ENCODE results near the gene ZYX.
"Not testable (repeated sequence)": the region's sequence is repeated elsewhere in the genome, so short reads cannot be mapped to it uniquely, and the experiment has no call there.

Gene ZYX

GRCh38 chr7:143424476-143424875 lies 43.3 kb downstream of the ZYX start:
- H3K9ac ChIP-seq (ENCODE audit: low read length); H3K4me1 ChIP-seq (ENCODE audit: control insufficient read depth, insufficient read depth, low read length); H3K27me3 ChIP-seq (ENCODE audit: control insufficient read depth, insufficient read depth, low read length); H3K36me3 ChIP-seq (ENCODE audit: control insufficient read depth, insufficient read depth, low read length); H3K4me3 ChIP-seq (ENCODE audit: low read depth, low read length); H3K27ac ChIP-seq (ENCODE audit: low read depth, low read length): not testable (repeated sequence)
- H3K9me3 ChIP-seq (ENCODE audit: control insufficient read depth, insufficient read depth, low read depth, low read length), result peaks cover 14% of the 10 kb centered on the region

- H3K27me3 ChIP-seq (ENCODE audit: control insufficient read depth, insufficient read depth, low read length), result no peaks in the 10 kb centered on the region
- no peak overlapping the region for H3K27ac ChIP-seq (ENCODE audit: low read depth, low read length)
- H3K4me3 ChIP-seq (ENCODE audit: low read depth, low read length), result no peak overlapping the region
- peaks cover 5% of the 10 kb centered on the region for H3K9me3 ChIP-seq (ENCODE audit: control insufficient read depth, insufficient read depth, low read depth, low read length)
- H3K36me3 ChIP-seq (ENCODE audit: control insufficient read depth, insufficient read depth, low read length), result no peaks in the 10 kb centered on the region
- H3K4me1 ChIP-seq (ENCODE audit: control insufficient read depth, insufficient read depth, low read length), result no peaks in the 10 kb centered on the region
- no peak overlapping the region for H3K9ac ChIP-seq (ENCODE audit: low read length)
These were observed 45.5 kb downstream of the ZYX start for GRCh38 chr7:143426479-143427142.

GRCh38 chr7:143429770-143430698 lies 48.9 kb downstream of the ZYX start:
- Histone ChIP-seq H3K9me3 (ENCODE audit: control insufficient read depth, insufficient read depth, low read depth, low read length) (no peaks in the 10 kb centered on the region), H3K4me1 (ENCODE audit: control insufficient read depth, insufficient read depth, low read length) (no peaks in the 10 kb centered on the region), H3K27ac (ENCODE audit: low read depth, low read length) (no peak overlapping the region), H3K36me3 (ENCODE audit: control insufficient read depth, insufficient read depth, low read length) (no peaks in the 10 kb centered on the region), H3K27me3 (ENCODE audit: control insufficient read depth, insufficient read depth, low read length) (no peaks in the 10 kb centered on the region), H3K4me3 (ENCODE audit: low read depth, low read length) (no peak overlapping the region), H3K9ac (ENCODE audit: low read length) (no peak overlapping the region)

- H3K27ac ChIP-seq (ENCODE audit: low read depth, low read length), result no peak overlapping the region
- no peaks in the 10 kb centered on the region for H3K36me3 ChIP-seq (ENCODE audit: control insufficient read depth, insufficient read depth, low read length)
- H3K9ac ChIP-seq (ENCODE audit: low read length), result no peak overlapping the region
- no peaks in the 10 kb centered on the region for H3K27me3 ChIP-seq (ENCODE audit: control insufficient read depth, insufficient read depth, low read length)
- no peak overlapping the region for H3K4me3 ChIP-seq (ENCODE audit: low read depth, low read length)
- no peaks in the 10 kb centered on the region for H3K9me3 ChIP-seq (ENCODE audit: control insufficient read depth, insufficient read depth, low read depth, low read length)
- H3K4me1 ChIP-seq (ENCODE audit: control insufficient read depth, insufficient read depth, low read length), result peaks cover 2% of the 10 kb centered on the region
These were observed 50.0 kb downstream of the ZYX start for GRCh38 chr7:143431109-143431508.

GRCh38 chr7:143433759-143434158 lies 52.6 kb downstream of the ZYX start:
- H3K9ac ChIP-seq (ENCODE audit: low read length), result no peak overlapping the region
- no peak overlapping the region for H3K27ac ChIP-seq (ENCODE audit: low read depth, low read length)

GRCh38 chr7:143434660-143435059 lies 53.5 kb downstream of the ZYX start:
- H3K27me3 ChIP-seq (ENCODE audit: control insufficient read depth, insufficient read depth, low read length), result no peaks in the 10 kb centered on the region
- peaks cover 15% of the 10 kb centered on the region for H3K4me1 ChIP-seq (ENCODE audit: control insufficient read depth, insufficient read depth, low read length)
- no peak overlapping the region for H3K27ac ChIP-seq (ENCODE audit: low read depth, low read length)
- H3K9me3 ChIP-seq (ENCODE audit: control insufficient read depth, insufficient read depth, low read depth, low read length), result no peaks in the 10 kb centered on the region
- no peaks in the 10 kb centered on the region for H3K36me3 ChIP-seq (ENCODE audit: control insufficient read depth, insufficient read depth, low read length)
- no peak overlapping the region for H3K9ac ChIP-seq (ENCODE audit: low read length)
- no peak overlapping the region for H3K4me3 ChIP-seq (ENCODE audit: low read depth, low read length)

More at GRCh38 chr7:143433759-143434158, 52.6 kb downstream of the ZYX start:
- peaks cover 15% of the 10 kb centered on the region for H3K4me1 ChIP-seq (ENCODE audit: control insufficient read depth, insufficient read depth, low read length)
- H3K4me3 ChIP-seq (ENCODE audit: low read depth, low read length), result no peak overlapping the region
- H3K27me3 ChIP-seq (ENCODE audit: control insufficient read depth, insufficient read depth, low read length), result no peaks in the 10 kb centered on the region
- H3K36me3 ChIP-seq (ENCODE audit: control insufficient read depth, insufficient read depth, low read length), result no peaks in the 10 kb centered on the region
- H3K9me3 ChIP-seq (ENCODE audit: control insufficient read depth, insufficient read depth, low read depth, low read length), result no peaks in the 10 kb centered on the region

GRCh38 chr7:143435266-143435665 lies 54.1 kb downstream of the ZYX start:
- H3K27me3 ChIP-seq (ENCODE audit: control insufficient read depth, insufficient read depth, low read length), result no peaks in the 10 kb centered on the region
- H3K4me1 ChIP-seq (ENCODE audit: control insufficient read depth, insufficient read depth, low read length), result peaks cover 15% of the 10 kb centered on the region
- H3K4me3 ChIP-seq (ENCODE audit: low read depth, low read length), result no peak overlapping the region
- H3K9ac ChIP-seq (ENCODE audit: low read length), result no peak overlapping the region
- no peak overlapping the region for H3K27ac ChIP-seq (ENCODE audit: low read depth, low read length)
- no peaks in the 10 kb centered on the region for H3K36me3 ChIP-seq (ENCODE audit: control insufficient read depth, insufficient read depth, low read length)
- no peaks in the 10 kb centered on the region for H3K9me3 ChIP-seq (ENCODE audit: control insufficient read depth, insufficient read depth, low read depth, low read length)

GRCh38 chr7:143436325-143436946 lies 55.3 kb downstream of the ZYX start:
- H3K4me3 ChIP-seq (ENCODE audit: low read depth, low read length), result no peak overlapping the region
- H3K36me3 ChIP-seq (ENCODE audit: control insufficient read depth, insufficient read depth, low read length), result no peaks in the 10 kb centered on the region
- H3K4me1 ChIP-seq (ENCODE audit: control insufficient read depth, insufficient read depth, low read length), result peaks cover 15% of the 10 kb centered on the region
- H3K9me3 ChIP-seq (ENCODE audit: control insufficient read depth, insufficient read depth, low read depth, low read length), result no peaks in the 10 kb centered on the region
- no peak overlapping the region for H3K27ac ChIP-seq (ENCODE audit: low read depth, low read length)
- no peak overlapping the region for H3K9ac ChIP-seq (ENCODE audit: low read length)
- no peaks in the 10 kb centered on the region for H3K27me3 ChIP-seq (ENCODE audit: control insufficient read depth, insufficient read depth, low read length)

GRCh38 chr7:143437578-143437977 lies 56.4 kb downstream of the ZYX start:
- Histone ChIP-seq H3K9ac (ENCODE audit: low read length) (no peak overlapping the region), H3K4me1 (ENCODE audit: control insufficient read depth, insufficient read depth, low read length) (peaks cover 15% of the 10 kb centered on the region), H3K36me3 (ENCODE audit: control insufficient read depth, insufficient read depth, low read length) (no peaks in the 10 kb centered on the region), H3K27me3 (ENCODE audit: control insufficient read depth, insufficient read depth, low read length) (no peaks in the 10 kb centered on the region), H3K27ac (ENCODE audit: low read depth, low read length) (no peak overlapping the region), H3K4me3 (ENCODE audit: low read depth, low read length) (no peak overlapping the region), H3K9me3 (ENCODE audit: control insufficient read depth, insufficient read depth, low read depth, low read length) (no peaks in the 10 kb centered on the region)

GRCh38 chr7:143439866-143440265 lies 58.7 kb downstream of the ZYX start:
- no peaks in the 10 kb centered on the region for H3K36me3 ChIP-seq (ENCODE audit: control insufficient read depth, insufficient read depth, low read length)
- no peaks in the 10 kb centered on the region for H3K9me3 ChIP-seq (ENCODE audit: control insufficient read depth, insufficient read depth, low read depth, low read length)
- H3K4me1 ChIP-seq (ENCODE audit: control insufficient read depth, insufficient read depth, low read length), result peaks cover 16% of the 10 kb centered on the region
- H3K4me3 ChIP-seq (ENCODE audit: low read depth, low read length), result no peak overlapping the region
- no peak overlapping the region for H3K27ac ChIP-seq (ENCODE audit: low read depth, low read length)
- H3K27me3 ChIP-seq (ENCODE audit: control insufficient read depth, insufficient read depth, low read length), result no peaks in the 10 kb centered on the region
- H3K9ac ChIP-seq (ENCODE audit: low read length), result no peak overlapping the region

Data from HUES6 (cell line).